ENCODE measurements around the gene CPAMD8.

GRCh38 chr19:17004386-17004785, 22.2 kb downstream of the CPAMD8 start:
- no peak for TF ChIP-seq CTCF (IDR thresholded peaks at IDR 0.05 in 4 of 5, conservative IDR thresholded peaks at IDR 0.05 in 1 of 5)
- no peak for TF ChIP-seq POLR2A (IDR thresholded peaks at IDR 0.05)
